ENCODE measurements around the gene ACACA. TPM values are rescaled to one million over a fixed set of nuclear protein-coding genes. Genes with fewer than 3 reads are reported as not detected.
"Not testable (repeated sequence)": the region's sequence is repeated elsewhere in the genome, so short reads cannot be mapped to it uniquely, and the experiment has no call there.

The ACACA gene
- total RNA-seq, 1 experiment from 2014 or later, result 35.0 TPM

GRCh38 chr17:37177254-37177870, 229.3 kb downstream of the ACACA start:
- peak; percentile 14 for DNase-seq (ENCODE audit: low read depth)

GRCh38 chr17:37176723-37177122, 229.9 kb downstream of the ACACA start:
- DNase-seq (ENCODE audit: low read depth), result peak; percentile 74

- no peak for DNase-seq (ENCODE audit: low read depth)
Observed at GRCh38 chr17:37174205-37174604, 232.4 kb downstream of the ACACA start.

- DNase-seq (ENCODE audit: low read depth), result no peak
Observed at GRCh38 chr17:37170881-37171425, 235.7 kb downstream of the ACACA start.

GRCh38 chr17:37168731-37169353, 237.8 kb downstream of the ACACA start:
- DNase-seq (ENCODE audit: low read depth), result peak; percentile 61

GRCh38 chr17:37167756-37168155, 238.9 kb downstream of the ACACA start:
- no peak for DNase-seq (ENCODE audit: low read depth)

GRCh38 chr17:37164057-37164456, 242.6 kb downstream of the ACACA start:
- no peak for DNase-seq (ENCODE audit: low read depth)

GRCh38 chr17:37162800-37163199, 243.8 kb downstream of the ACACA start:
- DNase-seq (ENCODE audit: low read depth), result no peak

- DNase-seq (ENCODE audit: low read depth), result peak; percentile 55
Observed at GRCh38 chr17:37160944-37161343, 245.7 kb downstream of the ACACA start.

GRCh38 chr17:37158290-37158689, 248.3 kb downstream of the ACACA start:
- DNase-seq (ENCODE audit: low read depth), result no peak

- DNase-seq (ENCODE audit: low read depth), result no peak
Observed at GRCh38 chr17:37148156-37148555, 258.5 kb downstream of the ACACA start.

- no peak for DNase-seq (ENCODE audit: low read depth)
Observed at GRCh38 chr17:37147301-37147812, 259.3 kb downstream of the ACACA start.

- no peak for DNase-seq (ENCODE audit: low read depth)
Observed at GRCh38 chr17:37146086-37147064, 260.3 kb downstream of the ACACA start.

GRCh38 chr17:37144075-37144701, 262.4 kb downstream of the ACACA start:
- no peak for DNase-seq (ENCODE audit: low read depth)

- DNase-seq (ENCODE audit: low read depth), result not testable (repeated sequence)
Observed at GRCh38 chr17:37143558-37143957, 263.1 kb downstream of the ACACA start.

GRCh38 chr17:37142294-37142896, 264.2 kb downstream of the ACACA start:
- DNase-seq (ENCODE audit: low read depth), result no peak

- DNase-seq (ENCODE audit: low read depth), result no peak
Observed at GRCh38 chr17:37138571-37139120, 268.0 kb downstream of the ACACA start.

GRCh38 chr17:37137906-37138514, 268.6 kb downstream of the ACACA start:
- no peak for DNase-seq (ENCODE audit: low read depth)

- no peak for DNase-seq (ENCODE audit: low read depth)
Observed at GRCh38 chr17:37137070-37137610, 269.5 kb downstream of the ACACA start.

GRCh38 chr17:37135576-37135975, 271.1 kb downstream of the ACACA start:
- DNase-seq (ENCODE audit: low read depth), result no peak

Measured in LHCN-M2 (cell line).